ENCODE measurements around the gene LINGO1. TPM values are rescaled to one million over a fixed set of nuclear protein-coding genes. Genes with fewer than 3 reads are reported as not detected.
A peak's percentile ranks its signal among the peaks of the same experiment; 100 is the strongest.

The LINGO1 gene
- total RNA-seq, 2 experiments from 2014 or later: not detected

GRCh38 chr15:77596821-77597803 lies 35.6 kb downstream of the LINGO1 start:
- no peaks in the 10 kb centered on the region for H3K36me3 Mint-ChIP-seq (ENCODE audit: low read depth)
- H3K27ac Mint-ChIP-seq: no peak overlapping the region
- no peak overlapping the region for H3K4me3 Mint-ChIP-seq
- POLR2A ChIA-PET: no interaction called here
- no peak for DNase-seq
- CTCF ChIA-PET: no interaction called here
- no peaks in the 10 kb centered on the region for H3K27me3 Mint-ChIP-seq (ENCODE audit: low read depth)
- ATAC-seq: no peak
- H3K9me3 Mint-ChIP-seq (ENCODE audit: insufficient read depth): no peaks in the 10 kb centered on the region
- H3K4me1 Mint-ChIP-seq (ENCODE audit: low read depth): peaks cover 3% of the 10 kb centered on the region

- no peak for DNase-seq
- POLR2A ChIA-PET: no interaction called here
- Mint-ChIP-seq H3K27ac (no peak overlapping the region), H3K4me3 (no peak overlapping the region), H3K4me1 (ENCODE audit: low read depth) (peaks cover 3% of the 10 kb centered on the region), H3K9me3 (ENCODE audit: insufficient read depth) (no peaks in the 10 kb centered on the region), H3K27me3 (ENCODE audit: low read depth) (no peaks in the 10 kb centered on the region), H3K36me3 (ENCODE audit: low read depth) (no peaks in the 10 kb centered on the region)
- no peak for ATAC-seq
- CTCF ChIA-PET: no interaction called here
Observed at GRCh38 chr15:77595231-77595630, 37.5 kb downstream of the LINGO1 start.

- ChIA-PET POLR2A (no interaction called here), CTCF (no interaction called here)
- Mint-ChIP-seq H3K27me3 (ENCODE audit: low read depth) (no peaks in the 10 kb centered on the region), H3K4me3 (no peak overlapping the region), H3K27ac (no peak overlapping the region), H3K9me3 (ENCODE audit: insufficient read depth) (no peaks in the 10 kb centered on the region), H3K4me1 (ENCODE audit: low read depth) (no peaks in the 10 kb centered on the region), H3K36me3 (ENCODE audit: low read depth) (no peaks in the 10 kb centered on the region)
- no peak for DNase-seq
- ATAC-seq: no peak
Observed at GRCh38 chr15:77592758-77593157, 40.0 kb downstream of the LINGO1 start.

- no peaks in the 10 kb centered on the region for H3K9me3 Mint-ChIP-seq (ENCODE audit: insufficient read depth)
- H3K4me1 Mint-ChIP-seq (ENCODE audit: low read depth): no peaks in the 10 kb centered on the region
- no peak overlapping the region for H3K27ac Mint-ChIP-seq
- DNase-seq (no peak), ATAC-seq (no peak)
- POLR2A ChIA-PET: no interaction called here
- no peaks in the 10 kb centered on the region for H3K36me3 Mint-ChIP-seq (ENCODE audit: low read depth)
- CTCF ChIA-PET: no interaction called here
- H3K4me3 Mint-ChIP-seq: no peak overlapping the region
- no peaks in the 10 kb centered on the region for H3K27me3 Mint-ChIP-seq (ENCODE audit: low read depth)
Observed at GRCh38 chr15:77591968-77592613, 40.6 kb downstream of the LINGO1 start.

- Mint-ChIP-seq H3K27ac (no peak overlapping the region), H3K27me3 (ENCODE audit: low read depth) (no peaks in the 10 kb centered on the region), H3K9me3 (ENCODE audit: insufficient read depth) (no peaks in the 10 kb centered on the region), H3K4me3 (no peak overlapping the region), H3K36me3 (ENCODE audit: low read depth) (no peaks in the 10 kb centered on the region), H3K4me1 (ENCODE audit: low read depth) (no peaks in the 10 kb centered on the region)
- ChIA-PET CTCF (no interaction called here), POLR2A (no interaction called here)
- ATAC-seq: no peak
- DNase-seq: no peak
Observed at GRCh38 chr15:77589839-77590238, 42.9 kb downstream of the LINGO1 start.

- ATAC-seq: no peak
- Mint-ChIP-seq H3K9me3 (ENCODE audit: insufficient read depth) (no peaks in the 10 kb centered on the region), H3K4me1 (ENCODE audit: low read depth) (no peaks in the 10 kb centered on the region), H3K27me3 (ENCODE audit: low read depth) (no peaks in the 10 kb centered on the region), H3K36me3 (ENCODE audit: low read depth) (no peaks in the 10 kb centered on the region), H3K4me3 (no peak overlapping the region), H3K27ac (no peak overlapping the region)
- ChIA-PET POLR2A (no interaction called here), CTCF (no interaction called here)
- no peak for DNase-seq
Observed at GRCh38 chr15:77588126-77588525, 44.6 kb downstream of the LINGO1 start.

GRCh38 chr15:77584691-77585090 lies 48.0 kb downstream of the LINGO1 start:
- Mint-ChIP-seq H3K27ac (no peak overlapping the region), H3K27me3 (ENCODE audit: low read depth) (no peaks in the 10 kb centered on the region), H3K9me3 (ENCODE audit: insufficient read depth) (no peaks in the 10 kb centered on the region), H3K36me3 (ENCODE audit: low read depth) (no peaks in the 10 kb centered on the region), H3K4me1 (ENCODE audit: low read depth) (no peaks in the 10 kb centered on the region), H3K4me3 (no peak overlapping the region)
- ATAC-seq: no peak
- POLR2A ChIA-PET: interaction anchor here (0.6 kb wide), 1 partner anchor 165 kb away, joined by 3 read pairs; no protein-coding TSS in a partner anchor
- no peak for DNase-seq
- CTCF ChIA-PET: no interaction called here

GRCh38 chr15:77584201-77584600 lies 48.5 kb downstream of the LINGO1 start:
- ChIA-PET CTCF (no interaction called here), POLR2A (no interaction called here)
- DNase-seq (no peak), ATAC-seq (peak; percentile 49)
- no peak overlapping the region for H3K4me3 Mint-ChIP-seq
- no peaks in the 10 kb centered on the region for H3K4me1 Mint-ChIP-seq (ENCODE audit: low read depth)
- H3K36me3 Mint-ChIP-seq (ENCODE audit: low read depth): no peaks in the 10 kb centered on the region
- no peaks in the 10 kb centered on the region for H3K27me3 Mint-ChIP-seq (ENCODE audit: low read depth)
- H3K9me3 Mint-ChIP-seq (ENCODE audit: insufficient read depth): no peaks in the 10 kb centered on the region
- no peak overlapping the region for H3K27ac Mint-ChIP-seq

- ChIA-PET POLR2A (no interaction called here), CTCF (no interaction called here)
- DNase-seq (no peak), ATAC-seq (no peak)
- Mint-ChIP-seq H3K27me3 (ENCODE audit: low read depth) (no peaks in the 10 kb centered on the region), H3K27ac (no peak overlapping the region), H3K9me3 (ENCODE audit: insufficient read depth) (no peaks in the 10 kb centered on the region), H3K4me3 (no peak overlapping the region), H3K36me3 (ENCODE audit: low read depth) (no peaks in the 10 kb centered on the region), H3K4me1 (ENCODE audit: low read depth) (no peaks in the 10 kb centered on the region)
Observed at GRCh38 chr15:77582763-77583162, 49.9 kb downstream of the LINGO1 start.

GRCh38 chr15:77581896-77582569 lies 50.7 kb downstream of the LINGO1 start:
- Mint-ChIP-seq H3K27ac (no peak overlapping the region), H3K9me3 (ENCODE audit: insufficient read depth) (no peaks in the 10 kb centered on the region), H3K4me3 (no peak overlapping the region), H3K4me1 (ENCODE audit: low read depth) (no peaks in the 10 kb centered on the region), H3K36me3 (ENCODE audit: low read depth) (no peaks in the 10 kb centered on the region), H3K27me3 (ENCODE audit: low read depth) (no peaks in the 10 kb centered on the region)
- no peak for DNase-seq
- POLR2A ChIA-PET: no interaction called here
- no peak for ATAC-seq
- CTCF ChIA-PET: no interaction called here

- Mint-ChIP-seq H3K27ac (no peak overlapping the region), H3K4me1 (ENCODE audit: low read depth) (no peaks in the 10 kb centered on the region), H3K27me3 (ENCODE audit: low read depth) (no peaks in the 10 kb centered on the region), H3K36me3 (ENCODE audit: low read depth) (no peaks in the 10 kb centered on the region), H3K4me3 (no peak overlapping the region), H3K9me3 (ENCODE audit: insufficient read depth) (no peaks in the 10 kb centered on the region)
- ATAC-seq (no peak), DNase-seq (no peak)
- CTCF ChIA-PET: interaction anchor here (0.8 kb wide), 1 partner anchor 12 kb away, joined by 3 read pairs; no protein-coding TSS in a partner anchor
- POLR2A ChIA-PET: no interaction called here
Observed at GRCh38 chr15:77580996-77581682, 51.6 kb downstream of the LINGO1 start.
